B cell (primary cell): ENCODE data around the gene MAP1S.

Experiments used
- EZH2 ChIP-seq: IDR thresholded peaks from 2 replicates; pipeline ENCODE4 v1.6.1; 2012; ENCODE audit warnings: borderline replicate concordance, low read depth, mild to moderate bottlenecking, moderate library complexity, low read length; ENCODE audit not compliant: insufficient read depth, poor library complexity, severe bottlenecking
- TF ChIP-seq, protein P1 (sequence below): fragments of 200-600 bp; IDR thresholded peaks from one replicate; pipeline ENCODE4 v1.8.0; 2022; ENCODE audit warnings: antibody characterized with exemption, mild to moderate bottlenecking

DNA sequence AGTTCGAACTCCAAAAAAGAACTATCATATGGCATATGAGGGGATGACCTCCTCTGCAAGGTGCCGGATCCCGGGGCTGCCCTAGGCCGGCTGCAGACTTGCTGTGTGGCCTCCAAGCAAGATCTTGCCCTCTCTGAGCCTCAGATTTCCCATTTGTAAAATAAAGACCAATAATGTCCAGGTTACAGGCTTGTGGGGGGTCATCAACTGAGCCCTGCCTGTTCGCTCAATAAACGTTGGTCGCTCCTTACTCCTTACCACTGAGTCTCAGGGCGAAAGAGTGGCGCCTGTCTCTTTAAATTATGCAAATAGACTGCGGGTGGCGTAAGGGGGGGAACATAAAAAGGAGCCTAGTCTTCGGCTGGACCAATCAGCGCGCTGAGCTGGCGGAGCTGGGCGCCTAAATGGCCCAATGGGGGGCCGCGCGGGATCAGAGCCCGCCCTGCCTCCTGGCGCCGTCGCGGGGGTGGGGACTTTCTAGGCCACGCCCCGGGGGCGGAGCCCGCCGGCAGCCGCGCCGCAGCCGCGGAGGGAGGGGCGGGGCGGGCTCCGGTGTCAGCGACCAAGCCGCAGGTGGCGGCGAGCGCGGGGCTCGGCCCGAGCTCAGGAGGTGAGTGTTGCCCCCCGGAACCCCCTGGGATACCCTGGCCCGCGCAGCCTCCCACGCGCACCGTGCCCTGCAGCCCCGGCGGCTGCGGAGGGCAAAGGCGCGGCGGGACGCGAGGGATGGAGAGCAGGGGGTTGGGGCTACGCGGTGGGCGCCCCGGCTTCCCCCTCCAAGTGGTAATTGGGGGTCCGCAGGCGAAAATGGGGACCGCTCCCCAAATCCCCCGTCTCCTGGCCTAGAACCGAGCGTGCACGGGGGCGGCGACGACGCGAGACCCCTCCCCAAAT lies 28.2 kb downstream of the MAP1S start:
- TF ChIP-seq, protein P1, sequence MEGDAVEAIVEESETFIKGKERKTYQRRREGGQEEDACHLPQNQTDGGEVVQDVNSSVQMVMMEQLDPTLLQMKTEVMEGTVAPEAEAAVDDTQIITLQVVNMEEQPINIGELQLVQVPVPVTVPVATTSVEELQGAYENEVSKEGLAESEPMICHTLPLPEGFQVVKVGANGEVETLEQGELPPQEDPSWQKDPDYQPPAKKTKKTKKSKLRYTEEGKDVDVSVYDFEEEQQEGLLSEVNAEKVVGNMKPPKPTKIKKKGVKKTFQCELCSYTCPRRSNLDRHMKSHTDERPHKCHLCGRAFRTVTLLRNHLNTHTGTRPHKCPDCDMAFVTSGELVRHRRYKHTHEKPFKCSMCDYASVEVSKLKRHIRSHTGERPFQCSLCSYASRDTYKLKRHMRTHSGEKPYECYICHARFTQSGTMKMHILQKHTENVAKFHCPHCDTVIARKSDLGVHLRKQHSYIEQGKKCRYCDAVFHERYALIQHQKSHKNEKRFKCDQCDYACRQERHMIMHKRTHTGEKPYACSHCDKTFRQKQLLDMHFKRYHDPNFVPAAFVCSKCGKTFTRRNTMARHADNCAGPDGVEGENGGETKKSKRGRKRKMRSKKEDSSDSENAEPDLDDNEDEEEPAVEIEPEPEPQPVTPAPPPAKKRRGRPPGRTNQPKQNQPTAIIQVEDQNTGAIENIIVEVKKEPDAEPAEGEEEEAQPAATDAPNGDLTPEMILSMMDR = no peak
- TF ChIP-seq EZH2 = no peak
